Mammary epithelial cell (primary cell): ENCODE results near the gene KRT15.

Source experiments
- EZH2 ChIP-seq: IDR thresholded peaks from 2 replicates; pipeline ENCODE4 v1.6.1; 2012; ENCODE audit warnings: low read length, inconsistent platforms, borderline replicate concordance
- TF ChIP-seq, protein P1 (sequence below), 2 donors: IDR thresholded peaks in 1 of 2; conservative IDR thresholded peaks in 1 of 2; 2 replicates each; pipeline ENCODE4 v1.5.1; 2011 to 2012; ENCODE audit warnings: inconsistent platforms in 2 of 2, low read length in 2 of 2, mild to moderate bottlenecking in 2 of 2, control low read depth in 1 of 2, low read depth in 1 of 2; ENCODE audit not compliant: insufficient read depth in 1 of 2; ENCODE audit errors: extremely low read depth in 1 of 2

GRCh38 chr17:41512546-41513167, 6.0 kb downstream of the KRT15 start:
- TF ChIP-seq, protein P1, sequence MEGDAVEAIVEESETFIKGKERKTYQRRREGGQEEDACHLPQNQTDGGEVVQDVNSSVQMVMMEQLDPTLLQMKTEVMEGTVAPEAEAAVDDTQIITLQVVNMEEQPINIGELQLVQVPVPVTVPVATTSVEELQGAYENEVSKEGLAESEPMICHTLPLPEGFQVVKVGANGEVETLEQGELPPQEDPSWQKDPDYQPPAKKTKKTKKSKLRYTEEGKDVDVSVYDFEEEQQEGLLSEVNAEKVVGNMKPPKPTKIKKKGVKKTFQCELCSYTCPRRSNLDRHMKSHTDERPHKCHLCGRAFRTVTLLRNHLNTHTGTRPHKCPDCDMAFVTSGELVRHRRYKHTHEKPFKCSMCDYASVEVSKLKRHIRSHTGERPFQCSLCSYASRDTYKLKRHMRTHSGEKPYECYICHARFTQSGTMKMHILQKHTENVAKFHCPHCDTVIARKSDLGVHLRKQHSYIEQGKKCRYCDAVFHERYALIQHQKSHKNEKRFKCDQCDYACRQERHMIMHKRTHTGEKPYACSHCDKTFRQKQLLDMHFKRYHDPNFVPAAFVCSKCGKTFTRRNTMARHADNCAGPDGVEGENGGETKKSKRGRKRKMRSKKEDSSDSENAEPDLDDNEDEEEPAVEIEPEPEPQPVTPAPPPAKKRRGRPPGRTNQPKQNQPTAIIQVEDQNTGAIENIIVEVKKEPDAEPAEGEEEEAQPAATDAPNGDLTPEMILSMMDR (conservative IDR thresholded peaks at IDR 0.05 in 1 of 2, IDR thresholded peaks at IDR 0.05 in 1 of 2; ENCODE audit: extremely low read depth in 1 of 2, insufficient read depth in 1 of 2, low read depth in 1 of 2, low read length in 2 of 2) = no peak
- no peak for TF ChIP-seq EZH2
